ENCODE data around the gene UNC45A.

UNC45A gene

DNA sequence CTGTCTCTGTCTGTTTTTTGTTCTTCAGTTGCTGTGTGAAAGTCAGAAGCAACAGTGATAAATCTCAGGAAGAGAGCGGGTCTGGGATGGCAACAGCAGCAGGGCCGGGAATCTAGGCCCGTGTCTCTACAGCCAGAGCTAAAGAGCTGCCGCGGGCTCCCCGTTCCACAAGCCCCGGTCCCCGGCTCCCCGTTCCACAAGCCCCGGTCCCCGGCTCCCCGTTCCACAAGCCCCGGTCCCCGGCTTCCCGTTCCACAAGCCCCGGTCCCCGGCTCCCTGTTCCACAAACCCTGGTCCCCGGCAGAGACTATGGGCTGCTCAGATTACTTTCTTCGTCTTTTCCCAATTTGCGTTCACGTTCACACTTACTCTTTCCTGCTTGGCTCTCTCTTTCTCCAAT, 39.1 kb downstream of the UNC45A start:
- Histone ChIP-seq H3K9me2 (replicated peaks; ENCODE audit: insufficient read depth, low read length) (no peaks in the 10 kb centered on the region), H3K36me3 (replicated peaks; ENCODE audit: insufficient read depth, low read length) (peaks cover 27% of the 10 kb centered on the region), H3K9me3 (replicated peaks; ENCODE audit: insufficient read depth, low read length) (no peaks in the 10 kb centered on the region), H3K4me3 (ENCODE audit: low read length) (no peak overlapping the region), H3F3A (ENCODE audit: insufficient read depth, low read length) (peaks cover 4% of the 10 kb centered on the region; the same call in 1 of the 2 replicates), H3K79me2 (ENCODE audit: low read length) (peaks cover 10% of the 10 kb centered on the region; the same call in 1 of the 2 replicates), H3K4me2 (ENCODE audit: low read depth, low read length) (no peak overlapping the region), H4K20me1 (ENCODE audit: insufficient read depth, low read length) (no peaks in the 10 kb centered on the region), H3K27me3 (replicated peaks; ENCODE audit: insufficient read depth, low read length) (no peaks in the 10 kb centered on the region), H3K9ac (ENCODE audit: low read length) (no peak overlapping the region), H3K4me1 (ENCODE audit: low read length) (no peaks in the 10 kb centered on the region), H3K27ac (ENCODE audit: low read length) (no peak overlapping the region), H2AFZ (ENCODE audit: low read length) (no peak overlapping the region)
- TF ChIP-seq EZH2phosphoT487 (IDR thresholded peaks at IDR 0.05; ENCODE audit: low read length) (no peak), EZH2 (optimal IDR thresholded peaks at IDR 0.05; ENCODE audit: low read depth, low read length) (no peak)
- TF ChIP-seq, protein P1, sequence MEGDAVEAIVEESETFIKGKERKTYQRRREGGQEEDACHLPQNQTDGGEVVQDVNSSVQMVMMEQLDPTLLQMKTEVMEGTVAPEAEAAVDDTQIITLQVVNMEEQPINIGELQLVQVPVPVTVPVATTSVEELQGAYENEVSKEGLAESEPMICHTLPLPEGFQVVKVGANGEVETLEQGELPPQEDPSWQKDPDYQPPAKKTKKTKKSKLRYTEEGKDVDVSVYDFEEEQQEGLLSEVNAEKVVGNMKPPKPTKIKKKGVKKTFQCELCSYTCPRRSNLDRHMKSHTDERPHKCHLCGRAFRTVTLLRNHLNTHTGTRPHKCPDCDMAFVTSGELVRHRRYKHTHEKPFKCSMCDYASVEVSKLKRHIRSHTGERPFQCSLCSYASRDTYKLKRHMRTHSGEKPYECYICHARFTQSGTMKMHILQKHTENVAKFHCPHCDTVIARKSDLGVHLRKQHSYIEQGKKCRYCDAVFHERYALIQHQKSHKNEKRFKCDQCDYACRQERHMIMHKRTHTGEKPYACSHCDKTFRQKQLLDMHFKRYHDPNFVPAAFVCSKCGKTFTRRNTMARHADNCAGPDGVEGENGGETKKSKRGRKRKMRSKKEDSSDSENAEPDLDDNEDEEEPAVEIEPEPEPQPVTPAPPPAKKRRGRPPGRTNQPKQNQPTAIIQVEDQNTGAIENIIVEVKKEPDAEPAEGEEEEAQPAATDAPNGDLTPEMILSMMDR (IDR thresholded peaks at IDR 0.05; ENCODE audit: low read length): no peak
- DNase-seq: no peak

DNA sequence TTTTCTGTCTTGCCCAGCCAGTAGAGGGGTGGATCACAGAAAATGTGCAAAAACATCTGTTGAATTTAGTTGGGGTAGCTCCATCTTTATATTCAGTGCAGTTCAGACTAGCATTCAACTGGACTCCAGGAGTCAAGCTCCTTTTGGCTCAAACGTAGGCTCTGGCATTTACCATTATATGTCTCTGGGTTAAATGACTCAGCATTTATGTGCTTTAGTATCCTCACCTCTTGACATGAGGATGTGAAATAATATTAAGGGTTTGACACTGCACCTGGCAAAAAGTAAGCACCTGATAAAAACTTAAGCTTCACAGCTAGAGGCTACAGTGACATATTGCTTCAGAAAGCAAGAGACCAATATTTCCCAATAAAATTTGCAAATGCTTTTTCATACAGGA, 44.5 kb downstream of the UNC45A start:
- H3K4me2 ChIP-seq (ENCODE audit: low read depth, low read length): no peak overlapping the region
- H3K36me3 ChIP-seq (replicated peaks; ENCODE audit: insufficient read depth, low read length): peaks cover 44% of the 10 kb centered on the region
- no peak overlapping the region for H3K27ac ChIP-seq (ENCODE audit: low read length)
- H3K4me1 ChIP-seq (ENCODE audit: low read length): no peaks in the 10 kb centered on the region
- H3F3A ChIP-seq (ENCODE audit: insufficient read depth, low read length): peaks cover 4% of the 10 kb centered on the region; the same call in 1 of the 2 replicates
- H3K79me2 ChIP-seq (ENCODE audit: low read length): peaks cover 44% of the 10 kb centered on the region
- no peaks in the 10 kb centered on the region for H3K9me3 ChIP-seq (replicated peaks; ENCODE audit: insufficient read depth, low read length)
- no peak overlapping the region for H3K4me3 ChIP-seq (ENCODE audit: low read length)
- no peaks in the 10 kb centered on the region for H3K9me2 ChIP-seq (replicated peaks; ENCODE audit: insufficient read depth, low read length)
- no peak for DNase-seq
- H4K20me1 ChIP-seq (ENCODE audit: insufficient read depth, low read length): no peaks in the 10 kb centered on the region
- H3K27me3 ChIP-seq (replicated peaks; ENCODE audit: insufficient read depth, low read length): no peaks in the 10 kb centered on the region
- H2AFZ ChIP-seq (ENCODE audit: low read length): no peak overlapping the region
- TF ChIP-seq EZH2 (optimal IDR thresholded peaks at IDR 0.05; ENCODE audit: low read depth, low read length) (no peak), EZH2phosphoT487 (IDR thresholded peaks at IDR 0.05; ENCODE audit: low read length) (no peak)
- TF ChIP-seq, protein P1 (IDR thresholded peaks at IDR 0.05; ENCODE audit: low read length): no peak
- no peak overlapping the region for H3K9ac ChIP-seq (ENCODE audit: low read length)

DNA sequence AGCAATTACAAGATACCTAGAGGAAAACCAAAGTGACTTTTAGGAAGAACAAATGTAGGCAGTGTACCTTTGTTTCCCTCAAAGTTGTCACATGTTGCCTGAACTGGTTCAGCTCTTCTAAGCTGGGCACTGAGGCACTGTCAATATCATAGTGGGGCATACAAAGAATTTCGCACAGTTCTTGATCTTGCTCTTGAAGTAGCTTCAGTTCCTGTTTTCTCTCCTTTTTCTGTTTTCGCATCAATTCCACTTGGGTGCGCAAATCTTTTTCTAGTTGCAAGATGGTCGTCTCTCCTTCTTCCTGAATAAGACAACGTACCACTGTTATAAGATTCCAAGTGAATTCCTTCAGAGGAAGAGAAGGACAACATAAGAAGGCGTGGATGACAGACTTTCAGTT, 46.6 kb downstream of the UNC45A start:
- Histone ChIP-seq H3K4me2 (ENCODE audit: low read depth, low read length) (no peak overlapping the region), H3K4me3 (ENCODE audit: low read length) (no peak overlapping the region), H3K79me2 (ENCODE audit: low read length) (peaks cover 65% of the 10 kb centered on the region), H3F3A (ENCODE audit: insufficient read depth, low read length) (no peaks in the 10 kb centered on the region), H4K20me1 (ENCODE audit: insufficient read depth, low read length) (0 out of 2 replicates have a peak, but pooled peaks cover 2% of the 10 kb centered on the region), H3K27ac (ENCODE audit: low read length) (no peak overlapping the region), H3K9ac (ENCODE audit: low read length) (no peak overlapping the region), H3K4me1 (ENCODE audit: low read length) (peaks cover under 1% of the 10 kb centered on the region; the same call in 1 of the 2 replicates), H3K36me3 (replicated peaks; ENCODE audit: insufficient read depth, low read length) (peaks cover 37% of the 10 kb centered on the region), H3K9me3 (replicated peaks; ENCODE audit: insufficient read depth, low read length) (no peaks in the 10 kb centered on the region), H3K9me2 (replicated peaks; ENCODE audit: insufficient read depth, low read length) (no peaks in the 10 kb centered on the region), H2AFZ (ENCODE audit: low read length) (no peak overlapping the region), H3K27me3 (replicated peaks; ENCODE audit: insufficient read depth, low read length) (no peaks in the 10 kb centered on the region)
- no peak for DNase-seq
- TF ChIP-seq, protein P1 (IDR thresholded peaks at IDR 0.05; ENCODE audit: low read length): no peak
- TF ChIP-seq EZH2 (optimal IDR thresholded peaks at IDR 0.05; ENCODE audit: low read depth, low read length) (no peak), EZH2phosphoT487 (IDR thresholded peaks at IDR 0.05; ENCODE audit: low read length) (no peak)

All from MM.1S (cell line).